Testis (tissue), 3 donors: Measurements from ENCODE around the gene RRM1. TPM values are rescaled to one million over a fixed set of nuclear protein-coding genes. Genes with fewer than 3 reads are reported as not detected.

Source experiments
- DNase-seq: peaks from one replicate; pipeline ENCODE4 v3.0.0-alpha.2; 2019
- H3K27ac ChIP-seq, 2 donors: fragments of 200-600 bp; sonication (generic); one replicate each; pipeline ENCODE4 v1.5.1; 2019
- H3K27me3 ChIP-seq: fragments of 200-600 bp; sonication (generic); one replicate; pipeline ENCODE4 v1.5.1; 2019
- H3K36me3 ChIP-seq: fragments of 200-600 bp; sonication (generic); one replicate; pipeline ENCODE4 v1.5.1; 2017; ENCODE audit warnings: low read depth; ENCODE audit errors: missing control alignments
- H3K4me1 ChIP-seq: fragments of 200-600 bp; sonication (generic); one replicate; pipeline ENCODE4 v1.5.1; 2019
- H3K4me3 ChIP-seq, 2 donors: fragments of 200-600 bp; sonication (generic); one replicate each; pipeline ENCODE4 v1.5.1; 2017 to 2019
- H3K9me3 ChIP-seq: fragments of 200-600 bp; sonication (generic); one replicate; pipeline ENCODE4 v1.5.1; 2017
- CTCF ChIP-seq, 3 experiments: fragments of 450-650 bp in 2 of 3; fragments of 200-600 bp in 1 of 3; sonication (generic) in 1 of 3; IDR thresholded peaks; one replicate each; pipeline ENCODE4 v1.5.1; 2016 to 2019; ENCODE audit warnings: antibody characterized with exemption in 3 of 3, mild to moderate bottlenecking in 2 of 3, moderate library complexity in 1 of 3
- POLR2A ChIP-seq: fragments of 450-650 bp; IDR thresholded peaks from one replicate; pipeline ENCODE4 v1.6.1; 2017; ENCODE audit warnings: antibody characterized with exemption, mild to moderate bottlenecking, moderate library complexity
- WGBS, 2 donors: methylation state at CpG; one replicate each; pipeline ENCODE4 v1.1.5; 2018; 5-methylcytosine and 5-hydroxymethylcytosine counted together
- intact Hi-C: fragments of 100-400 bp; cut with DNase I; formaldehyde crosslinking; loops from one replicate; pipeline ENCODE4 v1.15.1; 2023; ENCODE audit warnings: low total_unique reads
- polyA plus RNA-seq: library from polyadenylated mRNA; stranded (reverse); fragments of 350-450 nt; fragmentation: Illumina TruSeq; extraction: RNeasy Lipid Tissue Mini Kit (QIAGEN cat#74804); gene quantifications from one replicate; pipeline ENCODE4 v1.2.3, GENCODE V29; 2014; ENCODE audit warnings: low read depth, low replicate concordance; ENCODE audit not compliant: insufficient read depth
- total RNA-seq, 2 donors: library from RNA; depleted of rRNA; stranded (reverse); fragments of >200 nt; gene quantifications; one replicate each; pipeline ENCODE4 v1.2.3, GENCODE V29; 2016

RRM1 gene
- total and polyA plus RNA-seq, 3 donors from 2014 or later = 31.4 to 48.3 (median 45.9) TPM

GRCh38 chr11:4181782-4182721 lies 87.5 kb downstream of the RRM1 start:
- Histone ChIP-seq H3K27ac (no peak overlapping the region), H3K27me3 (no peaks in the 10 kb centered on the region), H3K36me3 (no peaks in the 10 kb centered on the region), H3K4me3 (no peak overlapping the region), H3K9me3 (no peaks in the 10 kb centered on the region), H3K4me1 (no peaks in the 10 kb centered on the region)
- intact Hi-C loops = no loop called here
- TF ChIP-seq CTCF (IDR thresholded peaks at IDR 0.05) = peak; percentile 36 to 53 (median 52)
- no peak for TF ChIP-seq POLR2A
- 59 to 65% methylated on average over 4 to 9 of the region's 9 CpGs for WGBS, 2 donors
- DNase-seq = peak; percentile 78

- WGBS, 2 donors = 87 to 90% methylated on average over 9 to 14 of the region's 14 CpGs
- Histone ChIP-seq H3K27me3 (no peaks in the 10 kb centered on the region), H3K27ac (no peak overlapping the region), H3K9me3 (no peaks in the 10 kb centered on the region), H3K4me1 (peaks cover 4% of the 10 kb centered on the region), H3K4me3 (no peak overlapping the region), H3K36me3 (no peaks in the 10 kb centered on the region)
- no peak for DNase-seq
- intact Hi-C loops = no loop called here
- TF ChIP-seq CTCF (IDR thresholded peaks at IDR 0.05) (no peak), POLR2A (no peak)
Measured at GRCh38 chr11:4183410-4184057, 88.9 kb downstream of the RRM1 start.

GRCh38 chr11:4184163-4184916 lies 89.7 kb downstream of the RRM1 start:
- Histone ChIP-seq H3K27me3 (no peaks in the 10 kb centered on the region), H3K4me1 (peaks cover 4% of the 10 kb centered on the region), H3K36me3 (no peaks in the 10 kb centered on the region), H3K4me3 (no peak overlapping the region), H3K27ac (no peak overlapping the region), H3K9me3 (no peaks in the 10 kb centered on the region)
- intact Hi-C loops = no loop called here
- TF ChIP-seq CTCF (IDR thresholded peaks at IDR 0.05) (no peak), POLR2A (no peak)
- WGBS, 2 donors = 65 to 67% methylated on average over 7 of the region's 7 CpGs
- DNase-seq = no peak

- intact Hi-C loops = no loop called here
- TF ChIP-seq CTCF (IDR thresholded peaks at IDR 0.05) (no peak), POLR2A (no peak)
- H3K4me1 ChIP-seq = peaks cover 4% of the 10 kb centered on the region
- no peak overlapping the region for H3K27ac ChIP-seq
- no peak for DNase-seq
- WGBS, 2 donors = 78 to 85% methylated on average over 3 of the region's 3 CpGs
- H3K9me3 ChIP-seq = no peaks in the 10 kb centered on the region
- no peak overlapping the region for H3K4me3 ChIP-seq
- no peaks in the 10 kb centered on the region for H3K36me3 ChIP-seq
- no peaks in the 10 kb centered on the region for H3K27me3 ChIP-seq
Measured at GRCh38 chr11:4185561-4185960, 91.0 kb downstream of the RRM1 start.
